Peyer's patch (tissue), 4 donors: ENCODE results near the gene HNRNPM.

Source experiments
- CTCF ChIP-seq, 6 experiments: fragments of 450-650 bp in 4 of 6; fragments of 200-600 bp in 2 of 6; sonication (generic) in 1 of 6; IDR thresholded peaks; one replicate each; pipeline ENCODE4 v1.5.1; 2017 to 2019; ENCODE audit warnings: antibody characterized with exemption in 6 of 6, mild to moderate bottlenecking in 3 of 6, moderate library complexity in 1 of 6
- POLR2A ChIP-seq, 2 donors: fragments of 450-650 bp; IDR thresholded peaks; one replicate each; pipeline ENCODE4 v1.5.1; 2017; ENCODE audit warnings: antibody characterized with exemption in 2 of 2, mild to moderate bottlenecking in 2 of 2, moderate library complexity in 2 of 2

GRCh38 chr19:8426283-8426682 lies 18.5 kb upstream of the HNRNPM start:
- TF ChIP-seq CTCF (IDR thresholded peaks at IDR 0.05), result no peak
- no peak for TF ChIP-seq POLR2A (IDR thresholded peaks at IDR 0.05)
